PFSK-1 (cell line): ENCODE data around the gene RNF4.

Experiments
- TAF1 ChIP-seq: IDR thresholded peaks from 2 replicates; pipeline ENCODE4 v1.6.1; 2012; ENCODE audit warnings: low read length, control low read depth, borderline replicate concordance; ENCODE audit not compliant: insufficient read depth
- TF ChIP-seq, protein P1 (sequence below), 2 experiments: IDR thresholded peaks; 2 replicates each; pipeline versions ENCODE4 v1.6.1 to v1.8.0; 2011 to 2012; ENCODE audit warnings: low read depth in 2 of 2, low read length in 2 of 2, control low read depth in 1 of 2, inconsistent platforms in 1 of 2, mild to moderate bottlenecking in 1 of 2, moderate library complexity in 1 of 2; ENCODE audit not compliant: insufficient read depth in 1 of 2

DNA sequence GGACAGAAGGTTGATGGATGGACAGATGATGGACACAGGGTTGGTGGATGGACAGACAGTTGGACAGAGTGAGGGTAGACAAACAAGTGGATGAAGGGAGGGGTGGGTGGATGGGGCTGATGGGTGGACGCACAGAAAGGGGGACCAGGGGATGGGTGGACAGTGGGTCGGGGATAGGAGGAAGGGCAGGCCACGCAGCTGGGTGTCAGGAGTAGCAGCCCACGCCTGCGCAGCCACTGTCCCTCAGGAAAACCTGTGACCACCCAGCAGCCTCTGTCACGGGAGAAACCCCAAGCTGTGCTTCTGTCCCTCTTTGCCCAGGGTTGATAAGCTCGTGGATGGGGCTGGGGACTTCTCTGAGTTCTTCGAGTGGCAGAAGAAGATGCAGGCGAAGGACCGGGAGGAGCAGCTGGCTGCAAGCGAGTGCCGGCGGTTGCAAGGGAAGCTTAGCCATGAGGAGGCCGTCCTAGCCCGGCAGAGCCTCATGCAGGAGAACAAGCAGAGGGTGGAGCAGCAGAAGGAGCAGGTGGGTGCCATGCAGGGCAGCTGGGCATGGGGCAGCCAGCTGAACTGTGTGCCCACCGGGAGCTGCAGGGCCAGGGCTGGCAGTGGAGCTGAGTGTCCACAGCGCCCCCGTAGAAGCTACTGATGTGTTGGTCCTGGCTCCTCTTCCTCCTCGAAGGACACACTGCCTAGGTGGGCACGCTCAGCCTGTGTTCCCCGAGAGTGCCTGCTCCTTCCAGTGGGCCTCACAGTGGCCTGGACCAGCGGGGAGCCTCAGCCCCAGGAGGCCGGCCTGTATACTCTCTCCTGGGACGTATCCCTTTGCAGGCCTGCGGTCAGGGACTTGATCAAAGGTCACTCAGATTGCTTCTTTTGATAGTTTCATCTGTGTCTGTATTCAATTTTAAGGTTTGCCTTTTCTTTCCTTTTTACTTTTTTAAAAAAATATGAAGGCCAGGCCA, 16.8 kb upstream of the RNF4 start:
- TF ChIP-seq TAF1, result no peak
- TF ChIP-seq, protein P1, sequence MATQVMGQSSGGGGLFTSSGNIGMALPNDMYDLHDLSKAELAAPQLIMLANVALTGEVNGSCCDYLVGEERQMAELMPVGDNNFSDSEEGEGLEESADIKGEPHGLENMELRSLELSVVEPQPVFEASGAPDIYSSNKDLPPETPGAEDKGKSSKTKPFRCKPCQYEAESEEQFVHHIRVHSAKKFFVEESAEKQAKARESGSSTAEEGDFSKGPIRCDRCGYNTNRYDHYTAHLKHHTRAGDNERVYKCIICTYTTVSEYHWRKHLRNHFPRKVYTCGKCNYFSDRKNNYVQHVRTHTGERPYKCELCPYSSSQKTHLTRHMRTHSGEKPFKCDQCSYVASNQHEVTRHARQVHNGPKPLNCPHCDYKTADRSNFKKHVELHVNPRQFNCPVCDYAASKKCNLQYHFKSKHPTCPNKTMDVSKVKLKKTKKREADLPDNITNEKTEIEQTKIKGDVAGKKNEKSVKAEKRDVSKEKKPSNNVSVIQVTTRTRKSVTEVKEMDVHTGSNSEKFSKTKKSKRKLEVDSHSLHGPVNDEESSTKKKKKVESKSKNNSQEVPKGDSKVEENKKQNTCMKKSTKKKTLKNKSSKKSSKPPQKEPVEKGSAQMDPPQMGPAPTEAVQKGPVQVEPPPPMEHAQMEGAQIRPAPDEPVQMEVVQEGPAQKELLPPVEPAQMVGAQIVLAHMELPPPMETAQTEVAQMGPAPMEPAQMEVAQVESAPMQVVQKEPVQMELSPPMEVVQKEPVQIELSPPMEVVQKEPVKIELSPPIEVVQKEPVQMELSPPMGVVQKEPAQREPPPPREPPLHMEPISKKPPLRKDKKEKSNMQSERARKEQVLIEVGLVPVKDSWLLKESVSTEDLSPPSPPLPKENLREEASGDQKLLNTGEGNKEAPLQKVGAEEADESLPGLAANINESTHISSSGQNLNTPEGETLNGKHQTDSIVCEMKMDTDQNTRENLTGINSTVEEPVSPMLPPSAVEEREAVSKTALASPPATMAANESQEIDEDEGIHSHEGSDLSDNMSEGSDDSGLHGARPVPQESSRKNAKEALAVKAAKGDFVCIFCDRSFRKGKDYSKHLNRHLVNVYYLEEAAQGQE (IDR thresholded peaks at IDR 0.05; ENCODE audit: insufficient read depth in 1 of 2, low read depth in 2 of 2, low read length in 2 of 2), result no peak
